B cell (primary cell): ENCODE data around the gene GRM4.

Experiments
- EZH2 ChIP-seq: IDR thresholded peaks from 2 replicates; pipeline ENCODE4 v1.6.1; 2012; ENCODE audit warnings: borderline replicate concordance, low read depth, mild to moderate bottlenecking, moderate library complexity, low read length; ENCODE audit not compliant: insufficient read depth, poor library complexity, severe bottlenecking
- TF ChIP-seq, protein P1 (sequence below): fragments of 200-600 bp; IDR thresholded peaks from one replicate; pipeline ENCODE4 v1.8.0; 2022; ENCODE audit warnings: antibody characterized with exemption, mild to moderate bottlenecking

DNA sequence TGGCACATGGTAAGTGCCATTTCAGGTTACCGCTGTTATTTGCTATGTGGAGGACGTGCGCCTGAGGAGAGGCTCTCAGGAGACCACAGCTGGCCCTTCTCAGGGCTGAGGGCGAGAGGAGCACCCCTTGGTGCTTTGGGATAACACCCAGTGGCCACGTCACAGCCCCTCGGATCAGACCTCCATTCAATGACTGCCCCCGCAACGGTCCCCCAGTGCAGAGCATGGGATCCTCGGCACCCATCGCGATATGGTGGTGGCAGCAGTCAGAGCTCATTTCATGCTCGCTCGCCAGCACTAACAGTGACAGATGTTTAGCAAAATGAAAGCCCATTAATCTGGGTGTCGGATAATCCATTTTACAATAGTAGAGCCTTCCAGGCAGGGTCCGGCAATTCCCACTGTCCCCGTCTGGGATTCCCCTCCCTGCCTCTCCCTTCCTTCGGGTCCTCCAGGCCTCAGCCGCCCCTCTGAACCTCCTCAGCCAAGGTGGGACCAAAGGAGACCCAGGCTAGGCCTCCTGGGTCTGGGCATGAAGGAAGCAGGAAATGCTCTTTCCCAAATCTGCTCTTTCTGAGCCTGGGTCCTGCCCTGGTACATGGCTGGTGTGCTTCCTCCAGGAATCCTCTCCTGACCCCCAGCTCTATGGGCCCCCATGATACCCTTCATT is 117.1 kb downstream of the GRM4 start:
- TF ChIP-seq, protein P1, sequence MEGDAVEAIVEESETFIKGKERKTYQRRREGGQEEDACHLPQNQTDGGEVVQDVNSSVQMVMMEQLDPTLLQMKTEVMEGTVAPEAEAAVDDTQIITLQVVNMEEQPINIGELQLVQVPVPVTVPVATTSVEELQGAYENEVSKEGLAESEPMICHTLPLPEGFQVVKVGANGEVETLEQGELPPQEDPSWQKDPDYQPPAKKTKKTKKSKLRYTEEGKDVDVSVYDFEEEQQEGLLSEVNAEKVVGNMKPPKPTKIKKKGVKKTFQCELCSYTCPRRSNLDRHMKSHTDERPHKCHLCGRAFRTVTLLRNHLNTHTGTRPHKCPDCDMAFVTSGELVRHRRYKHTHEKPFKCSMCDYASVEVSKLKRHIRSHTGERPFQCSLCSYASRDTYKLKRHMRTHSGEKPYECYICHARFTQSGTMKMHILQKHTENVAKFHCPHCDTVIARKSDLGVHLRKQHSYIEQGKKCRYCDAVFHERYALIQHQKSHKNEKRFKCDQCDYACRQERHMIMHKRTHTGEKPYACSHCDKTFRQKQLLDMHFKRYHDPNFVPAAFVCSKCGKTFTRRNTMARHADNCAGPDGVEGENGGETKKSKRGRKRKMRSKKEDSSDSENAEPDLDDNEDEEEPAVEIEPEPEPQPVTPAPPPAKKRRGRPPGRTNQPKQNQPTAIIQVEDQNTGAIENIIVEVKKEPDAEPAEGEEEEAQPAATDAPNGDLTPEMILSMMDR, result no peak
- no peak for TF ChIP-seq EZH2
